ENCODE results near the gene PDE11A. TPM values are rescaled to one million over a fixed set of nuclear protein-coding genes. Genes with fewer than 3 reads are reported as not detected.

PDE11A gene
- total RNA-seq, 2 experiments from 2014 or later, result not detected

DNA sequence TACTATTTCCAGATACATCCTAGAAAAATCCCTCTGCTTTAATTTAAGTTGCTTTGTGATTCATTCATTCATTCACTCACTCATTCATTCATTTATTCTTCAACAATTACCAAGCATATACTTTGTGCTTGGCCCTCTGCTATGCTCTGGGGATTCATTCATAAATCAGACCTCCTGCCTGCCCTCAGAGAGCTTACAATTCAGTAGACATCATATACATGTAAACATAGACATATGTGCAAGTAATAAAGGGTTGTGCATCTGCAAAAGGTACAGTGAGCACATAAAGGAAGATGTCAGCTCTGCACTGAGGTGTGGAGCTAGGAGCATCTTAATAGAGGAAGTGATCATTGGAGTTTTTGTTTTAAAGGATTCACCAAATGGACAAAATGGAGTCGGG lies 490.6 kb downstream of the PDE11A start:
- intact Hi-C loops (cut with micrococcal nuclease), result no loop called here
- no peaks in the 10 kb centered on the region for H3K9me3 Mint-ChIP-seq
- no peak for ATAC-seq
- peaks cover 1% of the 10 kb centered on the region for H3K27me3 Mint-ChIP-seq
- H3K4me3 Mint-ChIP-seq, result no peak overlapping the region
- TF ChIP-seq, protein P1, sequence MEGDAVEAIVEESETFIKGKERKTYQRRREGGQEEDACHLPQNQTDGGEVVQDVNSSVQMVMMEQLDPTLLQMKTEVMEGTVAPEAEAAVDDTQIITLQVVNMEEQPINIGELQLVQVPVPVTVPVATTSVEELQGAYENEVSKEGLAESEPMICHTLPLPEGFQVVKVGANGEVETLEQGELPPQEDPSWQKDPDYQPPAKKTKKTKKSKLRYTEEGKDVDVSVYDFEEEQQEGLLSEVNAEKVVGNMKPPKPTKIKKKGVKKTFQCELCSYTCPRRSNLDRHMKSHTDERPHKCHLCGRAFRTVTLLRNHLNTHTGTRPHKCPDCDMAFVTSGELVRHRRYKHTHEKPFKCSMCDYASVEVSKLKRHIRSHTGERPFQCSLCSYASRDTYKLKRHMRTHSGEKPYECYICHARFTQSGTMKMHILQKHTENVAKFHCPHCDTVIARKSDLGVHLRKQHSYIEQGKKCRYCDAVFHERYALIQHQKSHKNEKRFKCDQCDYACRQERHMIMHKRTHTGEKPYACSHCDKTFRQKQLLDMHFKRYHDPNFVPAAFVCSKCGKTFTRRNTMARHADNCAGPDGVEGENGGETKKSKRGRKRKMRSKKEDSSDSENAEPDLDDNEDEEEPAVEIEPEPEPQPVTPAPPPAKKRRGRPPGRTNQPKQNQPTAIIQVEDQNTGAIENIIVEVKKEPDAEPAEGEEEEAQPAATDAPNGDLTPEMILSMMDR (IDR thresholded peaks at IDR 0.05), result no peak
- ChIA-PET POLR2A (no interaction called here), CTCF (interaction anchor here (1.4 kb wide), 1 partner anchor 46 kb away, joined by 3 read pairs; no protein-coding TSS in a partner anchor)
- H3K4me1 Mint-ChIP-seq (ENCODE audit: low read depth), result no peaks in the 10 kb centered on the region
- no peak for DNase-seq
- H3K27ac Mint-ChIP-seq, result no peak overlapping the region
- H3K36me3 Mint-ChIP-seq (ENCODE audit: low read depth), result no peaks in the 10 kb centered on the region

DNA sequence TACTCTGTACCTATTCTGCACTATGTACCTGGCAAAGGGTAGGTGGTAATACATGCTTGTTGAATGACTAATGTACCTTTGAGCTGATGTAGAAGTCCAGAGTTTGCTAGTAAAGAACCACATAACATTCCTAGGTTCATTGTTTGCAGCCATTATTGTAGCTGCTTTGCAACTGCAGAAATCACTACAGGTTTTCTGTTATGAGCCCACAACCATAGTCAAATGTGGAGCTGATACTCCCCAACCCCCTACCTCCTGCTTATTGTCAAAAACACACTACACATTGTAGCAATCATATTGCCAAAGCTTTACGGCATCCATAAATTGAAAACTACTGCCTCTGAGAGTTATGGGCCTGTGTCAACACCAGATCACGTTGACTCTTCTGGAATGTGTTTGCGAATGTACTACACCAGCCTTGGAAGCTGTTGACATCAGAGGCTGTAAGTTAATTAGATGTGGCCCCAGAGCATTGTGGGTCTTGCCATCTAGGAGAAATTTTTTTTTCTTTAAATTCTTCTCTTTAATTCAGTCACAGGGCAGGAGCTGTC lies 493.0 kb downstream of the PDE11A start:
- Mint-ChIP-seq H3K9me3 (no peaks in the 10 kb centered on the region), H3K36me3 (ENCODE audit: low read depth) (no peaks in the 10 kb centered on the region), H3K27me3 (no peaks in the 10 kb centered on the region), H3K4me3 (no peak overlapping the region), H3K27ac (no peak overlapping the region), H3K4me1 (ENCODE audit: low read depth) (no peaks in the 10 kb centered on the region)
- no peak for DNase-seq
- CTCF ChIA-PET, result interaction anchor here (1.0 kb wide), 1 partner anchor 244 kb away, joined by 3 read pairs; no protein-coding TSS in a partner anchor
- ATAC-seq, result no peak
- intact Hi-C loops (cut with micrococcal nuclease), result no loop called here
- TF ChIP-seq, protein P1 (IDR thresholded peaks at IDR 0.05), result no peak
- POLR2A ChIA-PET, result interaction anchor here (0.6 kb wide), 2 partner anchors 10 to 357 kb away, joined by 3 to 4 read pairs; no protein-coding TSS in a partner anchor

DNA sequence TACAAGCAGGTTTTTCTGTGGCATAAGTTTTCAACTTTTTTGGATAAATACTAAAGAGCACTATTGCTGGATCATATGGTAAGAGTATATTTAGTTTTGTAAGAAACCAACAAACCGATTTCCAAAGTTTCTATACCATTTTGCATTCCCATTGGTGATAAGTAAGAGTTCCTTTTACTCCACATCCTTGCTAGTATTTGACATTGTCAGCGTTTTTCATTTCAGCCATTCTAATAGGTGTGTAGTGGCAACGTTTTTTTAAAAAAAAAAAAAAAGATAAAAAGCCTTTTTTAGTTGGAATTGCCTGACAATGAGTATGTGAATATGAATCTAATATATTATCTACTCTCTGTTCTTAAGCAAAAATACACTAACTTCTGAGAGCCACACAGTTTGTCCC lies 494.1 kb downstream of the PDE11A start:
- ATAC-seq, result no peak
- Mint-ChIP-seq H3K4me3 (no peak overlapping the region), H3K36me3 (ENCODE audit: low read depth) (no peaks in the 10 kb centered on the region), H3K4me1 (ENCODE audit: low read depth) (no peaks in the 10 kb centered on the region), H3K27me3 (no peaks in the 10 kb centered on the region), H3K27ac (no peak overlapping the region), H3K9me3 (no peaks in the 10 kb centered on the region)
- intact Hi-C loops (cut with micrococcal nuclease), result no loop called here
- TF ChIP-seq, protein P1 (IDR thresholded peaks at IDR 0.05), result no peak
- DNase-seq, result no peak
- ChIA-PET CTCF (interaction anchor here (0.7 kb wide), 1 partner anchor 62 kb away, joined by 3 read pairs; no protein-coding TSS in a partner anchor), POLR2A (no interaction called here)

DNA sequence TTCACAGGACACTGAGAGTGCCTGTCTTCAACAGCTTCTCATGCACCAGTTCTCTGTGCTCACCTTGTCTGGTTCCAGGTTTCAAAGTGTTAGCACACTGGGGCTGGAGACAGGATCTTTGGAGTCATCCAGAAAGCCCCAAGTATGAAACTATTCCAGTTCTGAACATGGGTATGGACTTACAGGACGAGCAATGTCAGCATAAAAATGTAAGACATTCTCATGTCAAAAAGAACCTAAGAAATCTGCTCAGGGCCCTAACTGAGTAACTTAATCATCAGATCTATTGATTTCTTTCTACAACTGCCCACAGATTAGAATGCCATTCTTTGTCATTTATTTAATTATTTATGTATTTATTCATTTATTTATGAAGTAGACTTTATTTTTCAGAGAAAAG lies 495.5 kb downstream of the PDE11A start:
- Mint-ChIP-seq H3K27me3 (no peaks in the 10 kb centered on the region), H3K27ac (no peak overlapping the region), H3K4me3 (no peak overlapping the region), H3K9me3 (no peaks in the 10 kb centered on the region), H3K4me1 (ENCODE audit: low read depth) (no peaks in the 10 kb centered on the region), H3K36me3 (ENCODE audit: low read depth) (no peaks in the 10 kb centered on the region)
- CTCF ChIA-PET, result interaction anchor here (0.6 kb wide), 1 partner anchor 11 kb away, joined by 3 read pairs; no protein-coding TSS in a partner anchor
- POLR2A ChIA-PET, result no interaction called here
- DNase-seq, result no peak
- intact Hi-C loops (cut with micrococcal nuclease), result no loop called here
- TF ChIP-seq, protein P1 (IDR thresholded peaks at IDR 0.05), result no peak
- no peak for ATAC-seq

DNA sequence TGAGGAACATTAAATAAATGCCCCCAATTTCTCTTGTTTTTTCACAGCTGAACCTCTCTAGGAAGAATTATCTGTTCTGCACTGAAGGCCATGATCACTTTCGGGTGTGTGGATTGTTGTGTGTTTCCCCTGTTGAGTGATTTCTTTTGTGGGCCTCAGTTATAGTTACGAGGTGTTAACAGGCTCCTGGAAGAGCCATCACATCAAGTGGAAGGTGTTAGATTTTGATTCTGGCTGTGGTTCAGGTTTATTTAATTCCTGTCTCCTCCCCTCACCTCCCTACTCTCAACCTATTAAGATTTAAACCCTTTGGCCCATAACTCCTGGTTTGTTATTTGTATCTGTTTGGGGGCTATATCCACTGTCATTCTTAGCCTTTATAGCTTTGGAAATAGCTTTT lies 497.2 kb downstream of the PDE11A start:
- ChIA-PET CTCF (interaction anchor here (1.1 to 1.5 kb wide), 2 partner anchors 29 to 188 kb away, joined by 3 to 4 read pairs; no protein-coding TSS in a partner anchor), POLR2A (no interaction called here)
- no peaks in the 10 kb centered on the region for H3K9me3 Mint-ChIP-seq
- H3K27me3 Mint-ChIP-seq, result no peaks in the 10 kb centered on the region
- H3K4me3 Mint-ChIP-seq, result no peak overlapping the region
- TF ChIP-seq, protein P1 (IDR thresholded peaks at IDR 0.05), result no peak
- ATAC-seq (no peak), DNase-seq (no peak)
- intact Hi-C loops (cut with micrococcal nuclease), result no loop called here
- no peaks in the 10 kb centered on the region for H3K4me1 Mint-ChIP-seq (ENCODE audit: low read depth)
- H3K27ac Mint-ChIP-seq, result no peak overlapping the region
- H3K36me3 Mint-ChIP-seq (ENCODE audit: low read depth), result no peaks in the 10 kb centered on the region
